Measurements from ENCODE around the gene STX4.
A peak's percentile ranks its signal among the peaks of the same experiment; 100 is the strongest.

STX4 gene

GRCh38 chr16:31061126-31061812 is 27.9 kb downstream of the STX4 start:
- peaks cover 9% of the 10 kb centered on the region for H3K36me3 ChIP-seq (ENCODE audit: insufficient read depth, low read length)
- no peak overlapping the region for H3K9ac ChIP-seq (ENCODE audit: low read length)
- H3K9me3 ChIP-seq (ENCODE audit: low read length) = no peaks in the 10 kb centered on the region
- H3K4me3 ChIP-seq (ENCODE audit: low read depth in 1 of 2, low read length in 2 of 2) = no peak overlapping the region
- no peaks in the 10 kb centered on the region for H3K27me3 ChIP-seq (ENCODE audit: control insufficient read depth in 1 of 2, insufficient read depth in 2 of 2, low read length in 2 of 2)
- peaks cover 11% of the 10 kb centered on the region for H3K4me1 ChIP-seq (ENCODE audit: insufficient read depth, low read length)
- no peak overlapping the region for H3K27ac ChIP-seq (ENCODE audit: low read depth, low read length)

DNA sequence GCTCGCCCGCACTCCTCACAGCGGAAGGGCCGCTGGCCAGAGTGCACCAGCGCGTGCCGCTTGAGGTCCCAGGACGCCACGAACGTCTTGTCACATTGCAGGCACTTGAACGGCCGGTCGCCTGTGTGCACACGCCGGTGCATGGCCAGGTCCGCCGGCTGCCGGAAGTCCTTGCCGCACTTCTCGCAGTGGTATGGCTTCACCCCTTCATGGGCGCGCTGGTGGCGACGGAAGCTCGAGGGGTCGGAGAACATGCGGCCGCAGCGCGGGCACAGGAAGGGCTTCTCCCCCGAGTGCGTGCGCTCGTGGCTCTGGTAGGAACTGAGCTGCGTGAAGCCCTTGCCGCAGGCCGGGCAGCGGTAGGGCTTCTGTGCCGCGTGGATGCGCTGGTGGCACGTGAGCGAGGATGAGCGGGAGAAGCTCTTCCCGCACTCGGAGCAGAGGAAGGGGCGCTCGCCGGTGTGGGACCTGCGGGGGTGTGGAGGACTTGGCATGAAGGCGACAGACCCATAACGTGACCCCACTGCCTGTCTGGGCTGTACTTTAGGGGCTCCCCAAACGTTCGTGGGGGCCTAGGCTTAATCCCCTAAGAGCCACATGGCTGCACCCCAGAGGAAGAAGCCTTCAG is 28.6 kb downstream of the STX4 start:
- Histone ChIP-seq H3K9ac (ENCODE audit: low read length) (no peak overlapping the region), H3K36me3 (ENCODE audit: insufficient read depth, low read length) (peaks cover 9% of the 10 kb centered on the region), H3K27me3 (ENCODE audit: control insufficient read depth in 1 of 2, insufficient read depth in 2 of 2, low read length in 2 of 2) (no peaks in the 10 kb centered on the region), H3K4me1 (ENCODE audit: insufficient read depth, low read length) (peaks cover 11% of the 10 kb centered on the region), H3K9me3 (ENCODE audit: low read length) (no peaks in the 10 kb centered on the region), H3K4me3 (ENCODE audit: low read depth in 1 of 2, low read length in 2 of 2) (no peak overlapping the region), H3K27ac (ENCODE audit: low read depth, low read length) (no peak overlapping the region)

- H3K4me3 ChIP-seq (ENCODE audit: low read depth in 1 of 2, low read length in 2 of 2) = no peak overlapping the region
- H3K4me1 ChIP-seq (ENCODE audit: insufficient read depth, low read length) = peaks cover 11% of the 10 kb centered on the region
- no peak overlapping the region for H3K27ac ChIP-seq (ENCODE audit: low read depth, low read length)
- H3K9me3 ChIP-seq (ENCODE audit: low read length) = no peaks in the 10 kb centered on the region
- no peak overlapping the region for H3K9ac ChIP-seq (ENCODE audit: low read length)
- peaks cover 9% of the 10 kb centered on the region for H3K36me3 ChIP-seq (ENCODE audit: insufficient read depth, low read length)
- H3K27me3 ChIP-seq (ENCODE audit: control insufficient read depth in 1 of 2, insufficient read depth in 2 of 2, low read length in 2 of 2) = no peaks in the 10 kb centered on the region
Measured at GRCh38 chr16:31063495-31063842, 30.1 kb downstream of the STX4 start.

DNA sequence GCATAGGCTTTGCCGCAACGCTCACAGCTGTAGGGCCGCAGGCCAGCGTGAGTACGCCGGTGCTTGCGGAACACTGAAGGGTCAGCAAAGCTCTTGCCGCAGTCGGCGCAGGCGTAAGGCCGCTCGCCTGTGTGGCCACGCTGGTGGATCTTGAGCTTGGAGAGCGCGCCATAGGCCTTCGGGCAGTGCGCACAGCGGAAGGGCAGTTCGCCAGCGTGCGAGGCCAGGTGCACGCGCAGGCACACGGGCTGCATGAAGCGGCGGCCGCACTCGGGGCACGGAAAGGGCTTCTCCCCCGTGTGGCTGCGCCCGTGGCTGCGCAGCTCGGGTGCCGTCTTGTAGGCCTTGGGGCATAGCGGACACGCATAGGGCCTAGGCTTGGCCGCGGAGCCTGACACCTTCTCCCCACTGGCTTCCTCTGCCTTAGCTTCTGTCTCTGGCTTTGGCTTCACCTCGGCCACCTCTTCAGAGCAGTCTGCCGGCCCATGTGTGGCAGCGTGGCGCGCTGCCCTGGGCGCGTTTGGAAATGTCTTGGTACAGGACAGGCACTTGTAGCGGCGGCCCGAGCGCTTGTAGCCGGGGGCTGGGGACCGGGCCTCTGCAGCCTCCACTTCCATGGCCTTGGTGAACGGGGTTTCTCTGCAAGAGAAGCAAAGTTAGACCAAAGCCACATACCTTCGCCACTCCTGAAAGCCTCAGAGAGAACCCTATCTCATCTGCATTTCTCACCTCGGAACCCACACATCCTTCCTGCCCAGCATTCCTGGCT is 30.7 kb downstream of the STX4 start:
- peak overlapping the region; percentile 14 for H3K27ac ChIP-seq (ENCODE audit: low read depth, low read length)
- no peak overlapping the region for H3K4me3 ChIP-seq (ENCODE audit: low read depth in 1 of 2, low read length in 2 of 2)

DNA sequence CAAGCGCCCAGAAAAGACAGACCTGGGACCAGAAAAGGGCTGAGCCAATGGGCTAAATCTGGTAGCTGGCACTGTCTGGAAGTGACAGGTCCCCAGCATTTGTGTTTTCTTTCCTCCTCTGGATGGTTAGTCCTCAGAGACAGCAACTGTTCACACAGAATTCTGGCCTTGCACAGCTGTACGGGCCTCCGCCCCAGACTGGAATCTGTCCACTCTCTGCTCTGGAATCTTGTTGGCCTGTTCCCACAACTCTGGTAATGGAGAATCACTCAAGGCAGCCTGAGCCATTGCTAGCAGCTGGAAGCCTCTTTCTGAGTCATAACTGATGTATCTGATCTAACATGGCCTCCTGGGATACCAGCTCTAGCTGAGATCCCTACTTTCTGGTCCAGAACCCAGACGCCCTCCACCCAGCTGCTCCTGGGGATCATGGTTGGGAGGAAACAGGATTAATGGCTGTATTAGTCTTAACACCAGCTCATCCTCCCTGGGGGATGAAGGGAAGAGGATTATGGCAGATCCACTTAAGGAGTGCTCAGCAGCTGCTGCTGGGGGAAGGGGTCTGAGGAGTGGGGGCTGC is 31.6 kb downstream of the STX4 start:
- no peak overlapping the region for H3K4me3 ChIP-seq (ENCODE audit: low read depth in 1 of 2, low read length in 2 of 2)
- no peak overlapping the region for H3K9ac ChIP-seq (ENCODE audit: low read length)
- peak overlapping the region; percentile 14 for H3K27ac ChIP-seq (ENCODE audit: low read depth, low read length)
- H3K27me3 ChIP-seq (ENCODE audit: control insufficient read depth in 1 of 2, insufficient read depth in 2 of 2, low read length in 2 of 2) = no peaks in the 10 kb centered on the region
- peaks cover 11% of the 10 kb centered on the region for H3K4me1 ChIP-seq (ENCODE audit: insufficient read depth, low read length)
- peaks cover 9% of the 10 kb centered on the region for H3K36me3 ChIP-seq (ENCODE audit: insufficient read depth, low read length)
- no peaks in the 10 kb centered on the region for H3K9me3 ChIP-seq (ENCODE audit: low read length)

More for the DNA sequence above, 30.7 kb downstream of the STX4 start:
- H3K4me1 ChIP-seq (ENCODE audit: insufficient read depth, low read length) = peaks cover 11% of the 10 kb centered on the region
- H3K27me3 ChIP-seq (ENCODE audit: control insufficient read depth in 1 of 2, insufficient read depth in 2 of 2, low read length in 2 of 2) = no peaks in the 10 kb centered on the region
- no peak overlapping the region for H3K9ac ChIP-seq (ENCODE audit: low read length)
- peaks cover 9% of the 10 kb centered on the region for H3K36me3 ChIP-seq (ENCODE audit: insufficient read depth, low read length)
- no peaks in the 10 kb centered on the region for H3K9me3 ChIP-seq (ENCODE audit: low read length)

GRCh38 chr16:31067342-31067741 is 34.0 kb downstream of the STX4 start:
- no peaks in the 10 kb centered on the region for H3K9me3 ChIP-seq (ENCODE audit: low read length)
- H3K36me3 ChIP-seq (ENCODE audit: insufficient read depth, low read length) = no peaks in the 10 kb centered on the region
- no peak overlapping the region for H3K27ac ChIP-seq (ENCODE audit: low read depth, low read length)
- H3K4me1 ChIP-seq (ENCODE audit: insufficient read depth, low read length) = peaks cover 19% of the 10 kb centered on the region
- no peaks in the 10 kb centered on the region for H3K27me3 ChIP-seq (ENCODE audit: control insufficient read depth in 1 of 2, insufficient read depth in 2 of 2, low read length in 2 of 2)
- no peak overlapping the region for H3K9ac ChIP-seq (ENCODE audit: low read length)
- no peak overlapping the region for H3K4me3 ChIP-seq (ENCODE audit: low read depth in 1 of 2, low read length in 2 of 2)

GRCh38 chr16:31071861-31072260 is 38.5 kb downstream of the STX4 start:
- Histone ChIP-seq H3K4me1 (ENCODE audit: insufficient read depth, low read length) (peaks cover 19% of the 10 kb centered on the region), H3K9ac (ENCODE audit: low read length) (peak overlapping the region; percentile 47), H3K36me3 (ENCODE audit: insufficient read depth, low read length) (peaks cover 7% of the 10 kb centered on the region), H3K27me3 (ENCODE audit: control insufficient read depth in 1 of 2, insufficient read depth in 2 of 2, low read length in 2 of 2) (no peaks in the 10 kb centered on the region), H3K4me3 (ENCODE audit: low read depth in 1 of 2, low read length in 2 of 2) (peak overlapping the region in 1 of 2 donors; percentile 100), H3K27ac (ENCODE audit: low read depth, low read length) (no peak overlapping the region), H3K9me3 (ENCODE audit: low read length) (no peaks in the 10 kb centered on the region)

DNA sequence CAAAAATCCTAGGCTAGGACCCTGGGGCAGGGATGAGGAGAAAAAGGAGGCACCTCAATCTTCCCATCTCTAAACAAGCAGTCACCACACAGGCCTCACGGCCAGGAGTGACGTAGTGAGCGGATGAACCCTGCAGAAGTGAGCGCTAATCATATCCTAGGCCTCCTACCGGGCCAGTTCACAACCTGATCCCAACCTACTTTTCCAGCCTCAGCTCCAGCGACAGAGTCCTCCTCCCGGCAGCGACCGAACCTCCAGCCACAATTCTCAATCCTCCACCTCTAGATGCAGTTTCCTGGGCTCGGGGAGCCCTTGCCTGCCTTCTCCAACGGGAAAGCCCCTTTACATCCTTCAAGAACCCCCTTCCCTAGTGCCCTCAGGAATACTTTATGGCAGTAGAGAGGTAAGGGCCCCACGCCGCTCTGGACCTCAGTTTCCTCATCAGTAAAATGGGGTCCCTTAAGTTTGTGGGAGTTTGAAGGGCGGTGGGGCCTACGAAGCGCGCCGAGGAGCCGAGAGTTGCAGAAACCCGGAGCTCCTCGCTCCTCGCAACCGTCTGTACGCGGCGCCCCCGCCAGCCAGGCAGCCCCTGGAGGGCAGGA is 39.3 kb downstream of the STX4 start:
- peak overlapping the region; percentile 66 to 100 for H3K4me3 ChIP-seq (ENCODE audit: low read depth in 1 of 2, low read length in 2 of 2)
- peak overlapping the region; percentile 96 for H3K27ac ChIP-seq (ENCODE audit: low read depth, low read length)
- H3K9me3 ChIP-seq (ENCODE audit: low read length) = no peaks in the 10 kb centered on the region
- no peaks in the 10 kb centered on the region for H3K27me3 ChIP-seq (ENCODE audit: control insufficient read depth in 1 of 2, insufficient read depth in 2 of 2, low read length in 2 of 2)
- H3K4me1 ChIP-seq (ENCODE audit: insufficient read depth, low read length) = peaks cover 19% of the 10 kb centered on the region
- H3K36me3 ChIP-seq (ENCODE audit: insufficient read depth, low read length) = peaks cover 15% of the 10 kb centered on the region
- H3K9ac ChIP-seq (ENCODE audit: low read length) = peak overlapping the region; percentile 47

- Histone ChIP-seq H3K4me1 (ENCODE audit: insufficient read depth, low read length) (peaks cover 19% of the 10 kb centered on the region), H3K9me3 (ENCODE audit: low read length) (no peaks in the 10 kb centered on the region), H3K27ac (ENCODE audit: low read depth, low read length) (peak overlapping the region; percentile 96), H3K9ac (ENCODE audit: low read length) (peak overlapping the region; percentile 89), H3K27me3 (ENCODE audit: control insufficient read depth in 1 of 2, insufficient read depth in 2 of 2, low read length in 2 of 2) (no peaks in the 10 kb centered on the region), H3K36me3 (ENCODE audit: insufficient read depth, low read length) (peaks cover 22% of the 10 kb centered on the region), H3K4me3 (ENCODE audit: low read depth in 1 of 2, low read length in 2 of 2) (peak overlapping the region; percentile 66 to 100)
Measured at GRCh38 chr16:31073142-31073969, 40.0 kb downstream of the STX4 start.

DNA sequence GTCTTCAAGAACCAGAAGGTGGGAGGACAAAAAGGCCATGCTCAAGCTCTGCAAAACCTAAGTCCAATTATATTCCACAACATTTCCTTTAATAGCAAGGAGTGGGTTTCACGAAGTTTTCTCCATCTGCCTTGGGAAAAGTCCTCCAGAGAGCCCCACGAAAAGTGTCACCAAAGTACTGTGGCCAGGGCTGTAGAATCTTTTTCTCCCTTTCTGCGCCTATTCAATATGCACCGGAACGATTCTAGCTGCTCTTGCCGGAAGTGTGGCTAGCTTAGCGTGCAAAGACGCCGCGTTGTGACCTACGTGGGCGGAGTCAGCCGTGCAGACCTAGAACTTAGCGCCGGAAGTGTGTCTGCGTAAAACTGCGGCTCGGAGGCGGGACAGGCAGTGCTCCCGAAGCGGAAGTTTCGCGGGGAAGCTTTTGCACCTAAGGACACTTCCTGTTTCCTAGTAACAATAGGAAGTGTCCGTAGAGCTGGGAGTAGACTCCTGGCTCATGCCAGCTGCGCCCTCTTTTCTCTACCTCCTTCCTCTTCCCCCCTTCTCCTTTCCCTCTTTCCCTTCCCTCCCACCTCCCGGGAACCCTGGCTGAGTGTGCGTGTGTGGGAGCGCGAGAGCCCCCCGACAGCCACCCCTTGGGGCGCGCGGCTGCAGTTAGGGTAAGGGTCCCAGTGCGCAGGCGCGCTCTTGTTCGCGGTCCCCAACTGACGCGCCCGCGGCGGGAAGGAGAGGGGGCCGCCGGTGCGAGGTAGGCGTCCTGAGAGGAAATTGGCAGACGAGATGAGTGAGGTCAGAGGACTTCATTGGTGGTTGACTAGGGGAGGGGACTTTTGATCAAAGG is 40.8 kb downstream of the STX4 start, which contains the start of the genes ZNF646 and ZNF668:
TSS of gene ZNF646 (plus strand) at position 453 of the 844 bp plus-strand sequence. CDS start 1,903 bp downstream, outside the sequence.
TSS of gene ZNF668 (minus strand) at position 271 of the 844 bp plus-strand sequence. CDS start 9,781 bp downstream, outside the sequence.
- peak within 1 kb of the TSS; percentile 89 for H3K9ac ChIP-seq (ENCODE audit: low read length)
- peaks cover 30% of the 10 kb centered on the region for H3K36me3 ChIP-seq (ENCODE audit: insufficient read depth, low read length)
- no peaks in the 10 kb centered on the region for H3K9me3 ChIP-seq (ENCODE audit: low read length)
- H3K4me1 ChIP-seq (ENCODE audit: insufficient read depth, low read length) = peaks cover 19% of the 10 kb centered on the region
- H3K27me3 ChIP-seq (ENCODE audit: control insufficient read depth in 1 of 2, insufficient read depth in 2 of 2, low read length in 2 of 2) = no peaks in the 10 kb centered on the region
- H3K4me3 ChIP-seq (ENCODE audit: low read depth in 1 of 2, low read length in 2 of 2) = peak within 1 kb of the TSS; percentile 66 to 100
- H3K27ac ChIP-seq (ENCODE audit: low read depth, low read length) = peak within 1 kb of the TSS; percentile 96

Data from muscle layer of colon (tissue), 2 donors.